Left ventricle myocardium inferior (tissue), 1 donor: ENCODE measurements around the gene ADAMTSL3. TPM values are rescaled to one million over a fixed set of nuclear protein-coding genes. Genes with fewer than 3 reads are reported as not detected.

Experiments used
- DNase-seq: peaks from one replicate; pipeline ENCODE4 v3.0.0-alpha.2; 2020
- H3K27ac ChIP-seq: fragments of 200-600 bp; replicated peaks from 2 replicates; pipeline ENCODE4 v1.8.0; 2021
- H3K27me3 ChIP-seq: fragments of 200-600 bp; 2 replicates; pipeline ENCODE4 v1.8.0; 2021; ENCODE audit warnings: low read depth
- H3K36me3 ChIP-seq: fragments of 200-600 bp; 2 replicates; pipeline ENCODE4 v1.8.0; 2021
- H3K4me1 ChIP-seq: fragments of 200-600 bp; 2 replicates; pipeline ENCODE4 v1.8.0; 2021
- H3K4me3 ChIP-seq: fragments of 200-600 bp; 2 replicates; pipeline ENCODE4 v1.8.0; 2021; ENCODE audit warnings: mild to moderate bottlenecking, moderate library complexity
- H3K9me3 ChIP-seq: fragments of 200-600 bp; replicated peaks from 2 replicates; pipeline ENCODE4 v1.8.0; 2021
- intact Hi-C: fragments of 100-400 bp; cut with micrococcal nuclease; formaldehyde crosslinking; loops from one replicate; pipeline ENCODE4 v1.11.0; 2022
- total RNA-seq: library from RNA; stranded (reverse); fragmentation: NEBNext Ultra II Directional; extraction: Animal tissue kit (Norgen Biotek cat#: 25700); gene quantifications from one replicate; pipeline ENCODE4 v1.2.1, GENCODE V29; 2021
- TF ChIP-seq, protein P1 (sequence below): fragments of 200-600 bp; IDR thresholded peaks from 2 replicates; pipeline ENCODE4 v1.8.0; 2021; ENCODE audit warnings: antibody characterized with exemption, mild to moderate bottlenecking, borderline replicate concordance
- donor health status: DM: no; HTN: yes; CAD: no; lungs with severe emphysema.

The ADAMTSL3 gene
- total RNA-seq, 1 donor from 2014 or later, result 11.9 TPM

GRCh38 chr15:83866692-83867091 lies 212.8 kb downstream of the ADAMTSL3 start:
- Histone ChIP-seq H3K27me3 (no peaks in the 10 kb centered on the region), H3K9me3 (peaks cover 11% of the 10 kb centered on the region), H3K27ac (no peak overlapping the region), H3K4me3 (no peak overlapping the region), H3K36me3 (no peaks in the 10 kb centered on the region), H3K4me1 (peaks cover 25% of the 10 kb centered on the region)
- intact Hi-C loops, result no loop called here
- TF ChIP-seq, protein P1, sequence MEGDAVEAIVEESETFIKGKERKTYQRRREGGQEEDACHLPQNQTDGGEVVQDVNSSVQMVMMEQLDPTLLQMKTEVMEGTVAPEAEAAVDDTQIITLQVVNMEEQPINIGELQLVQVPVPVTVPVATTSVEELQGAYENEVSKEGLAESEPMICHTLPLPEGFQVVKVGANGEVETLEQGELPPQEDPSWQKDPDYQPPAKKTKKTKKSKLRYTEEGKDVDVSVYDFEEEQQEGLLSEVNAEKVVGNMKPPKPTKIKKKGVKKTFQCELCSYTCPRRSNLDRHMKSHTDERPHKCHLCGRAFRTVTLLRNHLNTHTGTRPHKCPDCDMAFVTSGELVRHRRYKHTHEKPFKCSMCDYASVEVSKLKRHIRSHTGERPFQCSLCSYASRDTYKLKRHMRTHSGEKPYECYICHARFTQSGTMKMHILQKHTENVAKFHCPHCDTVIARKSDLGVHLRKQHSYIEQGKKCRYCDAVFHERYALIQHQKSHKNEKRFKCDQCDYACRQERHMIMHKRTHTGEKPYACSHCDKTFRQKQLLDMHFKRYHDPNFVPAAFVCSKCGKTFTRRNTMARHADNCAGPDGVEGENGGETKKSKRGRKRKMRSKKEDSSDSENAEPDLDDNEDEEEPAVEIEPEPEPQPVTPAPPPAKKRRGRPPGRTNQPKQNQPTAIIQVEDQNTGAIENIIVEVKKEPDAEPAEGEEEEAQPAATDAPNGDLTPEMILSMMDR, result no peak
- no peak for DNase-seq

DNA sequence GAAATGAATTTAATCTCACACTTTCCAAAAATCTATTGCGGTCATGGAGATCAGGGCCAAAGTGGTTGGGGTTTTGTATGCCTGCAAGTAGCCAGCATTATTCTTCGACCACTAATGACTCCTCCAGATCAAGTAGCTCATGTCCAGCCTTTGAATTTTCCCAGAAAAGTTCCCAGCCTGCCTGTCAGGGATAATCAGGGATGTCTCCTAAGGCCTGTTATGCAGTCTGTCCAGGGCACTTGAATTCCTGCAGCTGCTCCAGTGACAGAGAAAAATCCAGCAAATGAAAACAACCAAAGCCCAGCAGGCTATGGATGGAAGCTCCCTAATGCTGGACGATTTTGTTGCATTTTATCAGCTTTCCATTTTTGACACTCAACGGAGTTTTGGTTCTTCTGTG lies 215.4 kb downstream of the ADAMTSL3 start:
- TF ChIP-seq, protein P1, result no peak
- Histone ChIP-seq H3K9me3 (peaks cover 11% of the 10 kb centered on the region), H3K4me3 (no peak overlapping the region), H3K27me3 (no peaks in the 10 kb centered on the region), H3K4me1 (peaks cover 31% of the 10 kb centered on the region), H3K36me3 (no peaks in the 10 kb centered on the region), H3K27ac (peak overlapping the region; percentile 64)
- DNase-seq, result no peak
- intact Hi-C loops, result no loop called here

DNA sequence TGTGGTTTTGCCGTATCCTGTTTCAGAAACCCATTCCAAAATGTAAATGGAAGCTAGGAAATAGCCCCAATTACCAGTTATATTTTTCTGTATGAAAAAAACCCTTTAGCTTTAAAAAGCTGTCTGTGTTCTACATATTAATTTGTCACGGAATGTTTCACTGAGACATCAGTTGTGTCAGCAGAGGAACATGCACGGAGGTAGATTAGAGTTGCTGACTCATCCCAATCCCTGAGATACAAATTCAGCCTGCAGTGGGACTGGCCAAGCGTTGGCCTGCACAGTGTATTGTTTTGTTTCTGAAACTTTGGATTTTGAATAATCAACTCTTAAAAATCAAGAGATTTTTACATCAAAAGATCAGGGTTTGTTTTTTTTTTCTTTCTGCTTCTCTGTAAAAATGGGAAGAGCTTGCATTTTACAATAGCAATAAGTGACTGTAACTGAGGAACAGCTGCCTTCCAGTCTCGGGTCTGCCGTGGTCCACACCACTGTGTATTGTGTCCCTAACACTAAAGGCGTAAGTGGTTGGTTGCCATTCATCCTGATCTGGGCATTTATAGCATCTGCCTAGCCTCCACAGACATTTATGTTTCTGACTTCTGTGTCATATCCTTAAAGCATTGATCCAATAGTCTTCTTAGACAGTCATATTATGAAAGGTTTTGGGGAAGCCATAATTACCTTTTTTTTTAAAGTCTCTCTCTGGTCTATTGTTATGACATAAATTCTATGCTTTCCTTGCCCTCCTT lies 218.1 kb downstream of the ADAMTSL3 start:
- intact Hi-C loops, result no loop called here
- H3K4me3 ChIP-seq, result no peak overlapping the region
- DNase-seq, result no peak
- peak overlapping the region; percentile 14 for H3K27ac ChIP-seq
- H3K4me1 ChIP-seq, result peaks cover 31% of the 10 kb centered on the region
- no peaks in the 10 kb centered on the region for H3K27me3 ChIP-seq
- H3K36me3 ChIP-seq, result no peaks in the 10 kb centered on the region
- TF ChIP-seq, protein P1, result no peak
- no peaks in the 10 kb centered on the region for H3K9me3 ChIP-seq

DNA sequence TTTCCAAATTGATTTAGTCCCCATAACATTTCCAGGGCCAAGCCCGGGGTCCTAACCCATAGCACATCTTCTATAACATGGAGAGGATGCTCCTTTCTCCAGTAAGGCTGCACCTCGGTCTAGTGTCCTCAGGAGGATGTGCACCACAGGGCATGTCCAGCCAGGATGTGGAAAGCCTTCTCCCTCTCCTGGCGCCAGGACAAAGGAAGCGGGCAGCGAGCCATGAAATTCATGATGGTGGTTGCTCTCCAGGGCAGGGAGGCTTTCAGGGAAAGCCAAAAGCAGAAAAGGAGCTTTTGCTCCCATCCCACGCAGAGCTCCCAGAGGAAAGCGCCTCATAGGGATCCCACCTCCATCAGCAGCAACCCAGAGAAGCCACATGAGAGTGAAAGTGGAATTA lies 220.0 kb downstream of the ADAMTSL3 start:
- Histone ChIP-seq H3K4me1 (peaks cover 24% of the 10 kb centered on the region), H3K27ac (no peak overlapping the region), H3K9me3 (no peaks in the 10 kb centered on the region), H3K36me3 (no peaks in the 10 kb centered on the region), H3K4me3 (no peak overlapping the region), H3K27me3 (no peaks in the 10 kb centered on the region)
- intact Hi-C loops, result no loop called here
- no peak for DNase-seq
- TF ChIP-seq, protein P1, result no peak

- Histone ChIP-seq H3K9me3 (no peaks in the 10 kb centered on the region), H3K4me3 (no peak overlapping the region), H3K36me3 (no peaks in the 10 kb centered on the region), H3K27me3 (no peaks in the 10 kb centered on the region), H3K27ac (no peak overlapping the region), H3K4me1 (no peaks in the 10 kb centered on the region)
- intact Hi-C loops, result no loop called here
- no peak for DNase-seq
- TF ChIP-seq, protein P1, result no peak
These were observed 226.6 kb downstream of the ADAMTSL3 start for GRCh38 chr15:83880529-83880928.
